ENCODE results near the gene RPL3.

DNA sequence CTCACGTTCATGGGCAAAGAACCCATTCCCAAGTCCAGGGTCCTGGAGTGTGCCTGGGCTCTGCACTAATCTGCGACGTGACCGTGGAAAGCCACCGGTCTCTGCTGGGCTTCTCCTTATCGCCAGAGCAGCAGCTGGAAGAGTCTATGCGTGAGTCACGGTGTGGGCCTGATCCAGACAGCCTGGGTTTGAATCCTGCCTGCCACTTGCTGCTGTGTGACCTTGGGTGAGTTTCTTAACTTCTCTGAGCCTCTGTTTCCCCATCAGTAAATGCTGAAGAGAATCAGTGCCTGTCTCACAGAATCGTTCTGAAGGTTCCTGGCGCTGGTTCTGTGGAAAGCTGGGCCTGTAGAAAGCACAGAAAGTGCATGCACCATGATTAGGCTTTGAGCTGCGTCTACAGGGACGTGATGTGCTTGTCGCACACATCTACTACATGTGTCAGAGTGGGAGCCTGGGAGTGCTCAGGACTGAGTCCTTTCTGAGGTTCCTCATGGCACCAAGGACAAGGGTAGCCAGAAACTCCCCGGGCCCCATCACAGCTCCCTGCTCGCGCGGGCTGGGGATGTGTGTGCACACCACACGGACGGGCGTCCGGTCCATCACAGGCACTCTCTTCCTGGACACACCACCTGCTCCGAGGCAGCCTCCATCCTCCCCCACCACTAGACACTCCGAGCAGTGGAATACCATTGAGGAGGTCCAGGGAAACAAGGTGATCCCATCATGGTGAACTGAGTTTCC, 54.1 kb downstream of the RPL3 start:
- TF ChIP-seq SPI1 (IDR thresholded peaks at IDR 0.05; ENCODE audit: low read depth, low read length) (no peak), POLR2A (IDR thresholded peaks at IDR 0.05; ENCODE audit: low read depth, low read length) (no peak), TAF1 (IDR thresholded peaks at IDR 0.05; ENCODE audit: low read depth, low read length) (no peak), POLR2AphosphoS5 (IDR thresholded peaks at IDR 0.05; ENCODE audit: low read depth, low read length) (no peak), PAX5 (IDR thresholded peaks at IDR 0.05; ENCODE audit: insufficient read depth, low read length, severe bottlenecking) (no peak), POU2F2 (IDR thresholded peaks at IDR 0.05; ENCODE audit: low read depth, low read length) (no peak)

Measured in GM12891 (cell line).